KOPT-K1 (cell line): ENCODE measurements around the gene GPANK1.

Experiments used
- H3K27ac ChIP-seq: fragments of 200-600 bp; sonication (generic); 2 replicates; pipeline ENCODE4 v1.5.1; 2016; ENCODE audit warnings: antibody characterized with exemption, mild to moderate bottlenecking, low read depth, low read length; ENCODE audit not compliant: poor library complexity, severe bottlenecking
- H3K36me3 ChIP-seq: fragments of 200-600 bp; sonication (generic); 2 replicates; pipeline ENCODE4 v1.5.1; 2017; ENCODE audit warnings: antibody characterized with exemption, mild to moderate bottlenecking, low read length, moderate library complexity; ENCODE audit not compliant: insufficient read depth
- H3K9me3 ChIP-seq: fragments of 200-600 bp; sonication (generic); 2 replicates; pipeline ENCODE4 v1.5.1; 2017; ENCODE audit warnings: antibody characterized with exemption, low read length, mild to moderate bottlenecking; ENCODE audit not compliant: insufficient read depth, poor library complexity, severe bottlenecking

Gene GPANK1

DNA sequence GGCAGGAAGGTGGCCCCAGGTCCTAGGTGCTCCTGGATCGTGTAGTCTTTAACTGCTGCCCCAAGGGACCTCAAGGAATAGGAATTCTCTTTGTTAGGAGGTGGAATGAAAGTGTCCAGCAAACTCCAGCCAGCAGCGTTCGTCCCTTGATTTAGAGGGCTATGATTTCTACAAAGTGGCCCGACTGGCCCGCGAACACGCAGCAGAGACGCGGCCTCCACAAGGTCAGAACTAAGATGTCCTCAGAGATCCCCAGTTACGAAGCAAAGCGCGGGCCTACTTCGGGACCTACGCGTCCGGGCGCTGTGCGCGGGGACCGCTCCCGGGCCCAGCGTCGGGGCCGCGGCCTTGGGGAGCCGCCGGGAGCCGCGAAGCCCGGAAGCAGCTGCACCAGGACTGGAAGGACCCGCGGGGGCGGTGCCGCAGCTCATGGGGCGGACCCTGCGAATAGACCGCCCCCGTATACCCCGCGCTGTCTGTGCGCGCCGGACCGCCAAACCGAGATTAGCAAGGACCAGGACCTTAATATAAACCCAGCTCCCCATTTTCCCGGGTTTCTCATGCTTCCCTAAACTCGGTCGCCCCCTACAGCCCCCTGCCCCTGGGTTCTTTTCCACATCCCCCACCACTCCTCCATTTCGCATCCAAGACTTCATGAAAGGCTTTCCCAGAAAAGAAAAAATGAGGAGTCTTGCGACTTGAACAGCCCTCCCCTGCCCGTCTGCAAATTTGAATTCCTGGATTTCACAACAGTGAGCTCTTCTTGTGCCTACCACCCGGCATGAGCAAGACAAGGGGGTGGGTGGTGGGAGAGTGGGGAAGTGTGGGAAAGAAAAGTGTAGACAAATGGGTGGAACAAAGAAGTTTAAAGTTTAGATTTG, 4.2 kb downstream of the GPANK1 start, which contains the start of gene C6orf47:
Gene C6orf47, minus strand, starts transcription at position 398 of the 881 bp plus-strand sequence. CDS start 831 bp downstream, outside the sequence.
- H3K9me3 ChIP-seq = no peaks in the 10 kb centered on the region

GRCh38 chr6:31659649-31660380, 5.0 kb downstream of the GPANK1 start:
- peaks cover 72% of the 10 kb centered on the region for H3K36me3 ChIP-seq
- peak overlapping the region; percentile 82 for H3K27ac ChIP-seq
- H3K9me3 ChIP-seq = no peaks in the 10 kb centered on the region

More for the DNA sequence above, 4.2 kb downstream of the GPANK1 start, which contains the start of gene C6orf47:
- Histone ChIP-seq H3K27ac (peak within 1 kb of the TSS; percentile 82), H3K36me3 (peaks cover 68% of the 10 kb centered on the region)

DNA sequence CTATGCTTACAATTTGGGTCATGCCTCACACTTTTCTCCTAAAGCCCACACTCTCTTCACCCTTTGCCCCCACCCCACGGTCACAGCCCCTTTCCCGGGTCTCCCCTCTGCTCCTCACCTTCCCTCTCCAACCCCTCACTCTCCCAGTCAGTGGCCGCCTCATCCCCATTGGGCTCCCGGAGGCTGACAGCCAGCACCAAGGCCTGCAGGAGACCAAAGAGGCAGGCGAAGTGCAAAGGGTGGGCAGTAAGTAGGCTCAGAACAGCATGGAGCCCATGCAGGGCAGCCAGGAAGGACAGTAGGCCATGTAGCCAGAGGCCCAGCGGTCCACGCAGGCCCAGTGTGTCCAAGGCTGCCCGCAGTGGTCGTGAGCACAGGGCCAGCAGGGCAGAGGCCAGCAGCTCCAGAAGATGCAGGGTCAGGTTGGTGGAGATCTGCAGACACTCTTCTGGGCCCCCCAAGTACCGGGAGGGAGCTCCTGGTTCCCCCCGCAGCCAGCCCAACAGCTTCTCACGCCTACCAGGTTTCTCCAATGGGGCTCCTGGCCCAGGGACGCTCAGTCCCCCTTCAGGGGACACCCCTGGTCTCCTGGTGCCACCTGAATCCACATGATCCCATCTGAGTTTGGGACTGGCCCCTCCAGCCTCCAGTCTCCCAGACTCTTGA, 5.7 kb downstream of the GPANK1 start:
- no peaks in the 10 kb centered on the region for H3K9me3 ChIP-seq
- peak overlapping the region; percentile 82 for H3K27ac ChIP-seq
- peaks cover 69% of the 10 kb centered on the region for H3K36me3 ChIP-seq

GRCh38 chr6:31658158-31658688, 6.6 kb downstream of the GPANK1 start:
- Histone ChIP-seq H3K27ac (no peak overlapping the region), H3K36me3 (peaks cover 60% of the 10 kb centered on the region), H3K9me3 (no peaks in the 10 kb centered on the region)

GRCh38 chr6:31657406-31658157, 7.2 kb downstream of the GPANK1 start:
- Histone ChIP-seq H3K36me3 (peaks cover 54% of the 10 kb centered on the region), H3K9me3 (no peaks in the 10 kb centered on the region), H3K27ac (no peak overlapping the region)

- H3K9me3 ChIP-seq = no peaks in the 10 kb centered on the region
- peaks cover 46% of the 10 kb centered on the region for H3K36me3 ChIP-seq
- H3K27ac ChIP-seq = no peak within 1 kb of the TSS
Observed at GRCh38 chr6:31655349-31656237, 9.2 kb downstream of the GPANK1 start, which contains the start of gene APOM. Gene APOM (plus strand): TSS chr6:31655894. CDS start chr6:31655967, 73 bp downstream.

GRCh38 chr6:31654574-31655348, 10.0 kb downstream of the GPANK1 start:
- no peak overlapping the region for H3K27ac ChIP-seq

DNA sequence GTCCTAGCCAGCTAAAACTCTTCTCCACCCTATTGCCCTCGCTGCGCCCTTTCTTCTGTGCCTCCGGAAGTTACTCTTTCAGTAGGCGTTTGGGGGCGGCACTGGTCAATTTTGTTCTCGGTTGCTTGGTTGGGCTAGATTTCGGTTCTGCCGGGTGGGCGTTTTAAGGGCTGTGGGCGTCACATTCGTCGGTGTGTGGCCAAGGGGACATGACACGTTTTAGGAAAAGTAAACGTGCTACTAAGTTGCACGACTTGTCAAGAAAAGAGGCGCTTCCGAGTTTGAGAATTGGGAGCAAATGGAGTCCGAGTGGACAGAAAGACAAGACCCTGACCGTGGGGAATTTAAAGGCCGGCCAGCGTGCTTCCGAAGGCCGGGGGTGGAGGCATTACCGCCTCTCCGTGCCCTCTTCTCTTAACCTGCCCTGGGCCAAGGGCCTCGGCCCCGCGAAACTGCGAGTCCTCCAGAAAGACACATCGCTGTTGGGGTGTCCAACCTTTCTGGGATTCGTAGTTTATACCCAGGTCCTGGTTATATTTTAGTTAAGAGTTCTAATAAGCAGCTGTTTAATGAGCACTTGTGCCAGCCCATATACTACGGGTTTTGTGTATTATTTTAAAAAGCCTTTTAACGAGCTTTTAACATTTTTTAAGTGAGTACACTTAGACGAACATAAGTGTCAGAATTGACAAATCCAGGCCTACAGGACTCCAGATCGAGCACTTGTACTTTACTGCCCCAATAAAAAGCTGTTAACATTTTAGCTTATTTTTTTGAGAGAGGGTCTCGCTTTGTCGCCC, 11.7 kb downstream of the GPANK1 start:
- Histone ChIP-seq H3K36me3 (peaks cover 59% of the 10 kb centered on the region), H3K9me3 (no peaks in the 10 kb centered on the region), H3K27ac (peak overlapping the region; percentile 94)

More at GRCh38 chr6:31654574-31655348, 10.0 kb downstream of the GPANK1 start:
- Histone ChIP-seq H3K9me3 (no peaks in the 10 kb centered on the region), H3K36me3 (peaks cover 54% of the 10 kb centered on the region)

GRCh38 chr6:31651602-31652191, 13.1 kb downstream of the GPANK1 start:
- peak overlapping the region; percentile 94 for H3K27ac ChIP-seq
- H3K9me3 ChIP-seq = no peaks in the 10 kb centered on the region
- peaks cover 58% of the 10 kb centered on the region for H3K36me3 ChIP-seq

DNA sequence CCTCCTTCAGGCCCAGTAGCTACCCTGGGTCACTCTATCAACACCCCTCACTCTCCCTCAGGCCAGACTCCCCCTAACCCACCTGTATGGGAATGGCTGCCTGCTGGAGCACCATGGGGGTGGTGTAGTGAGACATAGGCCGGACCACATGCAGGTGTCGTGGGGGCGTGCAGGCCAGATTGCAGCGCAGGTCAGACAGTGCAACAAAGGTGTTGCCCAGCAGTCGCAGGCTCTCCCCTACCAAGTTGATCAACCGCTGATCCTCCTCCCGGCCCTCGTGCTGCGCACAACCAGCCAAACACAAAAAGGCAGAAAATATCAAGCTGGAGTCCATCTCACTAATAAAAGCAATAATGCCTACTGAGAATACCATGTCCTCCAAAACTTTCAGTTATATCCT, 19.5 kb downstream of the GPANK1 start:
- H3K9me3 ChIP-seq = no peaks in the 10 kb centered on the region
- H3K36me3 ChIP-seq = peaks cover 98% of the 10 kb centered on the region
- H3K27ac ChIP-seq = no peak overlapping the region

DNA sequence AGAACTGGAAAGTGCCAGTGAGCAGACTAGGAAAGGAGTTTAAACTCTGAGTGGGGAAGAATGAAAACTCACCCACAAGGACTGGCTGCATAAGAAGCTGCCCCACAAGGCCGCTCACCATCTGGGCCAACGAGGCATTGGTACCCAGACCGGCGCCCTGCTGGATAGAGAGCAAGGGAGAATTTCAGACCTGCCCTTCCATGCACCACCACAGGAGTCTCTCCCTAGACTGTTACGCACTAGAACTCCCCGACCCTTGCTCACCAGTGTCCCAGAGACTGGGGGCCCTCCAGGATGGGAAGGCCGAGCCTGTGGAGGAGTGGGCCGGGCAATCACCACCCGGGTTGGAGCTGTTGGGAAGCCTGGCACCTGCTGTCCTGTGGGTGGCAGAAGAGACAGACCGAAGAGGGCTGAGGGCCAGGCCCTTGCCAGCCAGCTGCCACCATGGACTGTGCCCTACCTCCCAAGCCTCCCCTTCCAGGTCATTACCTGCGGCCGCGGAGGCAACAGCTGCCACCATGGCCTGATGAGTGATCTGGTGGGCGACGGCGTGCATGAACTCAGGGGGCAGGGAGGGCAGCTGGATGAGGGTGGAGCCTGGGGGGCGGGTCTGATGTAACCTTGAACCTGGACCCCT, 20.9 kb downstream of the GPANK1 start:
- no peak overlapping the region for H3K27ac ChIP-seq
- peaks cover 98% of the 10 kb centered on the region for H3K36me3 ChIP-seq
- H3K9me3 ChIP-seq = no peaks in the 10 kb centered on the region
